ENCODE measurements around the gene OGDH.
"Not testable (repeated sequence)": the region's sequence is repeated elsewhere in the genome, so short reads cannot be mapped to it uniquely, and the experiment has no call there.

The OGDH gene

DNA sequence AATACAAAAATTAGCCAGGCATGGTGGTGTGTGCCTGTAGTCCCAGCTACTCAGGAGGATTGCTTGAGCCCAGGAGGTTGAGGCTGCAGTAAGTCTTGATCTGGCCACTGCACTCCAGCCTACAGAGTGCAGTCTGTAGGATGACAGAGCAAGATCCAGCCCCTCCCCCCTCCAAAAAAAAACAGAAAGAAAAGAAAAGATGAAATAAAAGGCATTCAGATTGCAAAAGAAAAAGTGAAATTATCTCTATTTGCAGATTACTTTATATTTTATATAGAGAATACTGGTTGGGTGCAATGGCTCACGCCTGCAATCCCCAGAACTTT lies 121.5 kb downstream of the OGDH start:
- DNase-seq (ENCODE audit: low spot score): no peak
- no peak overlapping the region for H3K4me3 ChIP-seq
- TF ChIP-seq CTCF (IDR thresholded peaks at IDR 0.05): no peak
- peak overlapping the region in 1 of 2 donors; percentile 45 for H3K27ac ChIP-seq

DNA sequence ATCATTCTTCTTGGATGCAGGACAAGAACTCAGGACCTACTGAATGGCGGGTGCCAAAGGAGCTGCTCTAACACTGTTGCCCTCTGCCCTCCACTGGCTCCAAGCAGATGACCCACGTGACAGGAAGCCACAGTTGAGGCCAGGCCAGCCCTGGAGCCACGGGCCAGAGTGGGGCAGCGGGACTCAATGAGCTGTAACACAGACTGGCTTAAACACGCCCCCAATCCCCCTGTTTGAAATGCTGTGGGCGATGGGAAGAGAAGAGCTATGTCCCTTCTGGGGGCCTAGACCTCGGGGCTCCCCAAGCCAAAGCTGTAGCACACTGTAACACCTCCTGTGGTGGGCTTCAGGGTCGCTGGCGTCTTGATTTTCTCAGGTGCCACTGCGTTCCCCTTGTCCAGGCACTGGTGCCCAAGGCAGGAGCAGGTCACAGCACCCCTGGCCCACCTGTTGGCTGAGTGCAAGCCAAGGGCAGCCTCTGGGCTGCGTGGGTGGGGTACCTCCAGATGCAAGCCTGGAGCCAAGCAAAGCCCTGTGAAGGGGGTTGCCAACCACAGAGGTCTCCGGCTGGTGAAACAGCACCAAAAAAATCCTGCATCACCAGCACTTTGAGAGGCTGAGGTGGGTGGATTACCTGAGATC lies 123.6 kb downstream of the OGDH start:
- no peak overlapping the region for H3K4me3 ChIP-seq
- no peak for TF ChIP-seq CTCF (IDR thresholded peaks at IDR 0.05)
- no peak overlapping the region for H3K27ac ChIP-seq
- no peak for DNase-seq (ENCODE audit: low spot score)

GRCh38 chr7:44732971-44733370 lies 126.5 kb downstream of the OGDH start:
- not testable (repeated sequence) for H3K27ac ChIP-seq; DNase-seq (ENCODE audit: low spot score); H3K4me3 ChIP-seq

DNA sequence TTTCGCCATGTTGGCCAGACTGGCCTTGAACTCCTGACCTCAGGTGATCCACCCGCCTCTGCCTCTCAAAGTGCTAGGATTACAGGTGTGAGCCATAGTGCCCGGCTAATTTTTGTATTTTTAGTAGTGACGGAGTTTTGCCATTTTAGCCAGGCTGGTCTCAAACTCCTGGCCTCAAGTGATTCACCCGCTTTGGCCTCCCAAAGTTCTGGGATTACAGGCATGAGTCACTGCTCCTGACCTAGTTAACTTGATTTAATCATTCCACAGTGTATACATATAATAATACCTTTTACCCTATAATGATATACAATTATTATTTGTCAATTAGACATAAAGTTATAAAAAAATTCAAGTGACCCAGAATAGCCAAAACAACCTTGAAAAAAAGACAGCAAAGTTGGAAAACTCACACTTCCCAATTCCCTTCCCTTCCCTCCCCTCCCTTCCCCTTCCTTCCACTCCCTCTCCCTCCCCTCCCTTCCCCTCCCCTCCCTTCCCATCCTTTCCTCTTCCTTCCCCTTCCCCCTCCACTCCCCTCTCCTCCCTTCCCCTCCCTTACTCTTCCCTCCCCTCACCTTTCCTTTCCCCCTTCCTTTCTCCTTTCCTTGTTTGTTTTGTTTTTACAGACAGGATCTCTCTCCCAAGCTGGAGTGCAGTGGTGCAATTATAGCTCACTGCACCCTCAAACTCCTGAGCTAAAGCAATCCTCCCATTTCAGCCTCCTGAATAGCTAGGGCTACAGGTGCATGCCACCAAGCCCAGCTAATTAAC lies 127.5 kb downstream of the OGDH start:
- no peak for DNase-seq (ENCODE audit: low spot score)
- no peak for TF ChIP-seq CTCF (IDR thresholded peaks at IDR 0.05)
- no peak overlapping the region for H3K27ac ChIP-seq
- H3K4me3 ChIP-seq: no peak overlapping the region

DNA sequence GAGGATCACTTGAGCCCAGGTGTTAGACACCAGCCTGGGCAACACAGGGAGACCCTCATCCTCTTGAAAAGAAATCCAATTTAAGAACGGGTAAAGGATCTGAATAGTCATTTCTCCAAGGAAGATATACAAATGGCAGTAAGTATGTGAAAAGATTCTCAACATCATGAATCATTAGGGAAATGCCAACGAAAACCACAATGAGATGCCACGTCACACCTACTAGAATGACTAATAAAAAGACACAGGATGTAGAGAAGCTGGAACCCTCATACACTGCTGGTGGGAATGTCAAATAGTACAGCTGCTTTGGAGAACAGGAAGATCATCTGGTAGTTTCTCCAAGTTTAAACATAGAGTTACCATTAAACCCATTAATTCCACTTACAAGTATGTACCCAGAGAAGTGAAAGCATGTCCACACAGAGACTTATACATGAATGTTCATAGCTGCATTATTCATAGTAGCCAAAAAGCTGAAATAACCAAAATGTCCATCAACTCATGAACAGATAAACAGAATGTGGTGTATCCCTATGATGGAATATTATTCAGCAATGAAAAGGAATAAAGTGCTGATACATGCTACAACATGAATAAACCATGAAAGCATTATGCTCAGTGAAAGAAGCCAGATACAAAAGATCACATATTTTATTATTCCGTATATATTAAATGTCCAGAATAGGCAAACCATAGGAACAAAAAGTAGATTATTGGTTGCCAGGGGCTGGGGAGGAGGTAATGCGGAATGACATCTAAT lies 129.2 kb downstream of the OGDH start:
- TF ChIP-seq CTCF (IDR thresholded peaks at IDR 0.05): no peak
- DNase-seq (ENCODE audit: low spot score): no peak
- H3K4me3 ChIP-seq: no peak overlapping the region
- H3K27ac ChIP-seq: no peak overlapping the region

DNA sequence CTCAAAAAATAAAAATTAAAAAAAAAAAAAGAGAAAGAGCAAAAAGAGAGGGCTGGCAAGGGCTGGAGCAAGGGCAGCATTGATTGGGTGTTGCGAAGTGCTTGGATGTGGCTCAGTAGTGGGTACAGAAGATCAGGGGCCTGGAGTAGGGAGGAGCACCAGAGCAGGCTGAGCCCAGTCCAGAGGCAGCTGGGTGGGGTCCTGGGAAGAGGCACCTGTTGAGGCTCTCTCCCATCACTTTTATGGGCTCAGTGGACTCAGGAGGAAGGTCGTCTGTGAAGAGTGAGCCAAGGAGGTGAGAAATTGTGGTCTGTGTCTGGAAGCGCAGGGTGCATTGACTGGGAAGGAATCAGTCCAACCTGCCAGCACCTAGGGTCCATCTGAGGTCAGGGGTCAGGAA lies 130.5 kb downstream of the OGDH start:
- no peak for TF ChIP-seq CTCF (IDR thresholded peaks at IDR 0.05)
- Histone ChIP-seq H3K4me3 (no peak overlapping the region), H3K27ac (no peak overlapping the region)
- no peak for DNase-seq (ENCODE audit: low spot score)

DNA sequence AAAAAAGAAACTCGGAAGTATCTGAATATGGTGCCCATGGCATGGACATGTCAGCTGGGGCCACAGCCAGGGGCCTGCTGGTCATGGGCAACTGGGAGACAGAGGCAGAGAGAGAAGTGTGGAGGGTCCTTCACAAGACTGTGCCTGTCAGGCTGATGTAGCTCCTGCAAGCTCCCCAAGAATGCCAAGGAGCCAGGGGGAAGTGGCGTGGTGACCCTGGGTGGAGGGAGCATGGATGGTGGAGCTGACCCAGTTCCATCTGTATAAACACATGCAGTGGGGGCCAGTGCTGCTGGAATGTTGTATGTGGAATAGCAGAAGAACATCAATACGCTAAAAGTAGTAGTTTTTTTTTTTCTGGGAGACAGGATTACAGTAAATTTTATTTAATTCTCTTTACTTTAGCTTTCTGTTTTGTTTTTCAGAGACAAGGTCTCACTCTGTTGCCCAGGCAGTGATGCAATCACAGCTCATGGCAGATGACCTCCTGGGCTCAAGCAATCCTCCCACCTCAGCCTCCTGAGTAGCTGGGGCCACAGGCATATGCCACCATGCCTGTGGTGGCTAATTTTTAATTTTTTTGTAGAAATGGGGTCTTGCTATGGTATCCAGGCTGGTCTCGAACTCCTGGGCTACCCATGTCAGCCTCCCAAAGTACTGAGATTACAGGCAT lies 131.8 kb downstream of the OGDH start:
- no peak for DNase-seq (ENCODE audit: low spot score)
- no peak overlapping the region for H3K4me3 ChIP-seq
- TF ChIP-seq CTCF (IDR thresholded peaks at IDR 0.05): no peak

More for the DNA sequence above, 131.8 kb downstream of the OGDH start:
- H3K27ac ChIP-seq: no peak overlapping the region

Measured in coronary artery (tissue), 2 donors.